ENCODE data around the gene CATSPERZ.

The CATSPERZ gene

DNA sequence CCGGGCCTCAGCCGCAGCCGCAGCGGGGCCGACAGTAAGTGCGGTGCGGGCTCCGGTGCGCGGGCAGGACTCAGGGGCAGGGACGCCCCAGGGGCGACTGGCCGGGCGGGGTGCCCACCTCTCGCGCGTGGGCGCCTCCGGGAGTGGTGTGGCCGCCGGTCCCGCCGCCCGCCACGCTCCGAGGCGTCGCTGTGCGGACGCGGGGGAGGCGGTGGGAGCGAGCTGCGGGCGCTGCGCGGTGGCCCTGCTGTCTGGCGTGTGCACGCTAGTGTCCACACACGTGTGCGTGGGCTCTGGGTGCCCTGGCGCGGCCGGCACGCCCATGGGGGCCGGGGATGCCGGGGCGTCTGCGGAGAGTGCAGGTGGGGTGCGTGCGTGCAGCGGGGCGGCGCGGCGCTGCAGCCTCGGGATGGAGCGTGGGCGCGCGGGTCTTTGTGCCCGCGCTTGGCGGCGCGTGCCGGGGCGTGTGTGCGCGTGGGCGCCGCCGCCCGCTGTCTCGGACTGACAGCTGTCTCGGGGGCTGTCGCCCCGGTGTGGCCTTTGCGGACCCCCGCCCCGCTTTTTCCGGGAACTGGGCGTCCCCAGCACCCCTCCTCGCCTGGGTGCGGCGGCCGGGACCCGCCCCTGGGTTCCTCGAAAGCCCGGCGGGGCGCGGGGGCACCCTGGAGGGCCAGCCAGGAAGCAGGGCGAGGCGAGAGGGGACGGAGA lies 8.3 kb upstream of the CATSPERZ start:
- peak overlapping the region; percentile 61 to 95 (median 80) for H3K4me2 ChIP-seq
- H3K9ac ChIP-seq = peak overlapping the region in 10 of 11 experiments; percentile 18 to 59 (median 32); a peak in 13 of 22 replicates
- TF ChIP-seq Cebpa-rat (IDR thresholded peaks at IDR 0.05) = no peak
- H3K27ac ChIP-seq = no peak overlapping the region
- H3K9me3 ChIP-seq (replicated peaks in 1 of 11) = no peaks in the 10 kb centered on the region
- no peaks in the 10 kb centered on the region for H3K36me3 ChIP-seq
- H3K27me3 ChIP-seq = peaks cover 78 to 83% (median 79%) of the 10 kb centered on the region in 11 experiments
- H3K4me1 ChIP-seq = peaks cover 10 to 19% (median 14%) of the 10 kb centered on the region in 10 experiments
- H3K4me3 ChIP-seq = peak overlapping the region; percentile 0 to 66 (median 48); a peak in 18 of 20 replicates
- H4K20me1 ChIP-seq = peaks cover 0 to 67% (median 47%) of the 10 kb centered on the region in 11 experiments; a peak in 17 of 22 replicates

- Histone ChIP-seq H3K9ac (peak overlapping the region in 10 of 11 experiments; percentile 18 to 59 (median 32); a peak in 13 of 22 replicates), H4K20me1 (peaks cover 0 to 72% (median 48%) of the 10 kb centered on the region in 11 experiments; a peak in 17 of 22 replicates), H3K4me2 (peak overlapping the region; percentile 61 to 95 (median 80)), H3K36me3 (no peaks in the 10 kb centered on the region), H3K4me3 (peak overlapping the region; percentile 0 to 66 (median 48); a peak in 18 of 20 replicates), H3K27me3 (peaks cover 86 to 91% (median 86%) of the 10 kb centered on the region in 11 experiments), H3K27ac (no peak overlapping the region), H3K9me3 (replicated peaks in 1 of 11) (no peaks in the 10 kb centered on the region), H3K4me1 (peaks cover 9 to 17% (median 13%) of the 10 kb centered on the region in 10 experiments)
- TF ChIP-seq Cebpa-rat (IDR thresholded peaks at IDR 0.05) = no peak
These were observed 7.5 kb upstream of the CATSPERZ start for GRCh38 chr11:64292460-64293254.

- H3K4me2 ChIP-seq = no peak overlapping the region
- no peak for TF ChIP-seq Cebpa-rat (IDR thresholded peaks at IDR 0.05)
- no peak overlapping the region for H3K4me3 ChIP-seq
- peaks cover 0 to 82% (median 63%) of the 10 kb centered on the region in 11 experiments; a peak in 18 of 22 replicates for H4K20me1 ChIP-seq
- no peaks in the 10 kb centered on the region for H3K36me3 ChIP-seq
- H3K4me1 ChIP-seq = peaks cover 18 to 25% (median 21%) of the 10 kb centered on the region in 10 experiments
- H3K27ac ChIP-seq = no peak overlapping the region
- H3K9ac ChIP-seq = no peak overlapping the region
- no peaks in the 10 kb centered on the region for H3K9me3 ChIP-seq (replicated peaks in 1 of 11)
- H3K27me3 ChIP-seq = peaks cover 100% of the 10 kb centered on the region in 11 experiments
These were observed 5.4 kb upstream of the CATSPERZ start for GRCh38 chr11:64294774-64295173.

DNA sequence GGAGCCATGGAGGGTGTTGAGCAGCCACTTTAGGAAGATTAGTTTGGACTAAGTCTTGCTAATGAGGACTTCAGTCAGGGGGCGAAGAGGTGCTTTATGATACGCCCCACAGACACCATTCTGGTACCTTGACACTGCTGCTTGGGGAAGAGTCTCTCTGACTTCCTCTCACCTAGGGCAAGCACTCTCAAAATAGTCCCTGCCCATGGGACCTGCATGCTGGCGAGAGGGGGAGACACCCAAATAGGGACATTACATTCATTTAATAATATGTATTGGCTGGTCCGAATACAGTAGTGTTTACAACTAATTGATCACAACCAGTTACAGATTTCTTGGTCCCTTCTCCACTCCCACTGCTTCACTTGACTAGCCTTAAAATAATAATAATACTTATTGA lies 4.4 kb upstream of the CATSPERZ start:
- no peak for TF ChIP-seq Cebpa-rat (IDR thresholded peaks at IDR 0.05)
- Histone ChIP-seq H3K4me3 (no peak overlapping the region), H3K27me3 (peaks cover 100% of the 10 kb centered on the region in 11 experiments), H3K9ac (no peak overlapping the region), H3K9me3 (replicated peaks in 1 of 11) (no peaks in the 10 kb centered on the region), H3K4me1 (peaks cover 28 to 35% (median 31%) of the 10 kb centered on the region in 10 experiments), H4K20me1 (peaks cover 0 to 83% (median 63%) of the 10 kb centered on the region in 11 experiments; a peak in 18 of 22 replicates), H3K4me2 (no peak overlapping the region), H3K36me3 (no peaks in the 10 kb centered on the region), H3K27ac (no peak overlapping the region)

DNA sequence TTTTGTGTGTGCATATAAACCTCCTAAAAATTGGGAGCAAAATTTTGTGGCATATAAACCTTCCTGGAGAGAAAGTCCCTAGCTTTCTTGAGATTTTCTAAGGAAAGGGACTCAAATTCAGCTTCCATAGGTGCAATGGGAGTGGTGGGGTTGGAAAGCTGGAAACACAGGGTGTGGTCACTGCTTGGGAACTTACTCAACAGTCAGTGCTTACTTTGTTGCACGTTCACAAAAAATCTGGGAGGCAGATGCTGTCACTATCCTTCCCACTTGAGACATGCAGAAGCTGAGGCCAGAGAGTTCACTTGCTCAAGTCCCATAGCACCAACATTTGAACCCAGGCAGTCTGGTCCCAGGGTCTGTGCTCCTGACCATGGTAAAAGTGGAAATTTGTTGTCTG lies 3.9 kb upstream of the CATSPERZ start:
- no peak for TF ChIP-seq Cebpa-rat (IDR thresholded peaks at IDR 0.05)
- H3K4me2 ChIP-seq = no peak overlapping the region
- peaks cover 30 to 40% (median 34%) of the 10 kb centered on the region in 10 experiments for H3K4me1 ChIP-seq
- no peak overlapping the region for H3K4me3 ChIP-seq
- H3K27me3 ChIP-seq = peaks cover 100% of the 10 kb centered on the region in 11 experiments
- H3K27ac ChIP-seq = no peak overlapping the region
- no peaks in the 10 kb centered on the region for H3K9me3 ChIP-seq (replicated peaks in 1 of 11)
- peaks cover 0 to 80% (median 59%) of the 10 kb centered on the region in 11 experiments; a peak in 18 of 22 replicates for H4K20me1 ChIP-seq
- H3K36me3 ChIP-seq = no peaks in the 10 kb centered on the region
- H3K9ac ChIP-seq = no peak overlapping the region

DNA sequence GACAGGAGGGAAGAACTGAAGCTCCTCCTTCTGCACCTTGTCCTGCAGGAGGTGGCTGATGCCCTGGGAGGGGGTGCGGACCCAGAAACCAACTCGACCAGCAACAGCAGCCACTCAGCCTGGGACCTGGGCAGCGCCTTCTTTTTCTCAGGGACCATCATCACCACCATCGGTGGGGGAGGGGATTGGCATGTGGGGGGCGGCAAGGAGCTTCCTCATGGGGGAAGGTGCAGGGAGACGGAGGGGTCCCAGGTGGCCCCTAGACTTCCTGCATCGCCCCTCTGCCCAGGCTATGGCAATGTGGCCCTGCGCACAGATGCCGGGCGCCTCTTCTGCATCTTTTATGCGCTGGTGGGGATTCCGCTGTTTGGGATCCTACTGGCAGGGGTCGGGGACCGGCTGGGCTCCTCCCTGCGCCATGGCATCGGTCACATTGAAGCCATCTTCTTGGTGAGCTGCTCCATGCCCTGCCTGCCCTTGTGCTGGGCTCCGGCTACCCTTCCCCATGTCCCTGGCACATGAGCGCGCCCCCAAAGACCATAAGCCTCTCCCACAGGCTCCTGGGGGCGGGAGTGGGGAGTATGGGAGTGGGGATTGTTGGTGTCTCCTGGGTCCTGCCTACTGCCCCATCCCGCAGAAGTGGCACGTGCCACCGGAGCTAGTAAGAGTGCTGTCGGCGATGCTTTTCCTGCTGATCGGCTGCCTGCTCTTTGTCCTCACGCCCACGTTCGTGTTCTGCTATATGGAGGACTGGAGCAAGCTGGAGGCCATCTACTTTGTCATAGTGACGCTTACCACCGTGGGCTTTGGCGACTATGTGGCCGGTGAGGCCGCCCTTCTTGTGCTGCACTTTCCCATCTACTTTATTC lies 3.1 kb upstream of the CATSPERZ start:
- Histone ChIP-seq H3K4me3 (no peak overlapping the region), H3K9ac (no peak overlapping the region), H3K9me3 (replicated peaks in 1 of 11) (no peaks in the 10 kb centered on the region), H3K27me3 (peaks cover 100% of the 10 kb centered on the region in 11 experiments), H3K36me3 (no peaks in the 10 kb centered on the region), H3K4me1 (peaks cover 25 to 37% (median 30%) of the 10 kb centered on the region in 10 experiments), H3K4me2 (no peak overlapping the region), H4K20me1 (peaks cover 0 to 71% (median 51%) of the 10 kb centered on the region in 11 experiments; a peak in 18 of 22 replicates), H3K27ac (no peak overlapping the region)
- TF ChIP-seq Cebpa-rat (IDR thresholded peaks at IDR 0.05) = no peak

DNA sequence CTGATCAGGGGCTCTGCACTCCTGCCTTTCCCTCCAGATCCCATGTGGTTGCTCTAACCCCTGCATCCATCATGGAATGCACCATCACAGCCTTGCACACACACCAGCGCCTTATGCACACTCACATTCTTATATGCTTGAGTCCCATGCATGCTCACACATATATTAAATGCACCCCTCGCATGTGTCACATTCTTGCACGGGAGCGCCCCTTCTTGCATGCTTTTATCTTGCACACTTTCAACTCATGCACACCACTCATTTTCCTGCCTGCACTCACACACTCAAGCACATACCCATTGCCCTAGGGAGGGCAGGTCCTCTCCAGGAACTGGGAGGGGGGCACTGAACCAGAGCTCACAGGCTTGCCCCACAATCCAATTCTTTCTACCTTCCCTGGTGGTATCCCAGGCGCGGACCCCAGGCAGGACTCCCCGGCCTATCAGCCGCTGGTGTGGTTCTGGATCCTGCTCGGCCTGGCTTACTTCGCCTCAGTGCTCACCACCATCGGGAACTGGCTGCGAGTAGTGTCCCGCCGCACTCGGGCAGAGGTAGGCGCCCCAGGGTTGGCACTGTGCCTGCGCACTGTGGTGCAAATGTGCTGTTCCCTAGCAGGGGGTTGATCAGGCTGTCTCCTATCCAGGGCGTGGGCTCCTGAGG lies 2.3 kb upstream of the CATSPERZ start:
- Histone ChIP-seq H3K4me3 (no peak overlapping the region), H3K27me3 (peaks cover 93 to 100% (median 95%) of the 10 kb centered on the region in 11 experiments)

More for the DNA sequence above, 2.3 kb upstream of the CATSPERZ start:
- H3K9ac ChIP-seq = no peak overlapping the region
- H4K20me1 ChIP-seq = peaks cover 0 to 64% (median 43%) of the 10 kb centered on the region in 11 experiments; a peak in 18 of 22 replicates
- no peaks in the 10 kb centered on the region for H3K9me3 ChIP-seq (replicated peaks in 1 of 11)
- H3K4me1 ChIP-seq = peaks cover 19 to 30% (median 24%) of the 10 kb centered on the region in 10 experiments
- no peak for TF ChIP-seq Cebpa-rat (IDR thresholded peaks at IDR 0.05)
- H3K36me3 ChIP-seq = no peaks in the 10 kb centered on the region
- H3K4me2 ChIP-seq = no peak overlapping the region
- no peak overlapping the region for H3K27ac ChIP-seq
